ENCODE results near the gene AKAP13.

AKAP13 gene

GRCh38 chr15:85356276-85356675, 24.1 kb upstream of the AKAP13 start:
- TF ChIP-seq CTCF (IDR thresholded peaks at IDR 0.05) = no peak

GRCh38 chr15:85361323-85361722, 19.1 kb upstream of the AKAP13 start:
- no peak for TF ChIP-seq CTCF (IDR thresholded peaks at IDR 0.05)

GRCh38 chr15:85362436-85363081, 17.8 kb upstream of the AKAP13 start:
- TF ChIP-seq CTCF (IDR thresholded peaks at IDR 0.05) = no peak

DNA sequence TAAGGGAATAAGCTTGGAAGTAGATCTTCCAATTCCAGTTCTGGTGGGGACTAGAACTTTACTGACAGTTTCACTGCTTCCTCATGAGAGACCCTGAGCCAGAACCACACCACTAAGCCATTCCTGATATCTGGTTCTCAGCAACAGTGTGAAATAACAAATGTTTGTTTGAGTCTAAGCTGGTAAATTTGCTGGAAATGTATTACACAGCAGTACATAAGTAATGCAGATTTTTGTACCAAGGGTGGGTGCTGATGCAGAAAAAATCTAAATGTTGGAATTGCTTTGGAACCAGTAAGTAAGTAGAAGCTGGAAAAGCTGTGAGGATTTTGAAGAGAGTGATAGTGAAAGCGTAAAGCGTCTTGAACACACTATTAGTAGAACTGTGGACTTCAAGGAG, 14.4 kb upstream of the AKAP13 start:
- TF ChIP-seq CTCF (IDR thresholded peaks at IDR 0.05) = no peak

- TF ChIP-seq CTCF (IDR thresholded peaks at IDR 0.05) = no peak
Measured at GRCh38 chr15:85367741-85368140, 12.7 kb upstream of the AKAP13 start.

- TF ChIP-seq CTCF (IDR thresholded peaks at IDR 0.05) = no peak
Measured at GRCh38 chr15:85374831-85375230, 5.6 kb upstream of the AKAP13 start.

DNA sequence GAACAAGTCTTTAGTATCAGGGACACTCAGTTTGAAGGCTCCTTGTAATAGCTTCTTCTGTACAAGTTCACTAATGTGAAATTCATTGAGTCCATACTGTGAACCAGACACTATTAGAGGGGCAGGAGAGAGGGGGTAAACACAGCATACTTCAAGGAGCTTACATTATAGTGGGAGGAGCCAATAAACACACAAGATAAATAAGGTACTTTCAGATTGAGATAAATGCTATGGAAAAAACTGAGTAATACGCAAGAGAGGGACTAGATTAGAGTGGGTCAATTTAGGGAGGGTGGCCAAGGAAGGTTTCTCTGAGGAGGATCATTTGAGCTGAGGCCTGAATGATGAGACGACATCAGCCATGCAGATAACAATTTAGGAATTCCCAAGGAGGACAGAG, 3.1 kb upstream of the AKAP13 start:
- no peak for TF ChIP-seq CTCF (IDR thresholded peaks at IDR 0.05)

DNA sequence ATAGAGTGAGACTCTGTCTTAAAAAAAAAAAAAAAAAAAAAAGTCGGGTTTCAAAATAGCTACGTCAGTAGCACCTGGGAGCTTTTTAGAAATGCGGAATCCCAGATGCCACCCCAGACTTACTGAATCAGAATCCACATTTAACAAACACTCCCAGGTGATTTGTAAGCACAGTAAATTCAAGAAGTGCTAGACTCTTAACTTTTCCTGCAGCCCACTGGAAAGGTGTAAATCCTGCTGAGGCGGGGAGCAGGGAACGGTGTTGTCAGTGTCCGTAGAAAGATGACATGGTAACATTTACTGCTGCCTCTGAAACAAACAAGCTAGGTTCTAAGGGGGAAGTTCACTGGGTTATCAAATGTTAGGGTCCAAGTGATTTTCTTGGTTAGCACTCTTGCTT, 2.4 kb upstream of the AKAP13 start:
- TF ChIP-seq CTCF (IDR thresholded peaks at IDR 0.05) = no peak
